ENCODE results near the gene TPRG1.

- TF ChIP-seq POLR2A (IDR thresholded peaks at IDR 0.05; ENCODE audit: low read depth, low read length): no peak
- no peak for TF ChIP-seq SPI1 (IDR thresholded peaks at IDR 0.05; ENCODE audit: low read depth, low read length)
- TF ChIP-seq TAF1 (IDR thresholded peaks at IDR 0.05; ENCODE audit: low read depth, low read length): no peak
- TF ChIP-seq POLR2AphosphoS5 (IDR thresholded peaks at IDR 0.05; ENCODE audit: low read depth, low read length): no peak
These were observed 89.1 kb downstream of the TPRG1 start for GRCh38 chr3:189260556-189261493.
